ENCODE results near the gene PGM2. TPM values are rescaled to one million over a fixed set of nuclear protein-coding genes. Genes with fewer than 3 reads are reported as not detected.

Gene PGM2
- total RNA-seq, 2 experiments from 2014 or later: 67.4 to 108 TPM

- Histone ChIP-seq H4K20me1 (ENCODE audit: insufficient read depth, low read length) (no peaks in the 10 kb centered on the region), H3K27ac (ENCODE audit: low read depth, low read length, poor library complexity, severe bottlenecking) (no peak overlapping the region), H3K79me2 (ENCODE audit: insufficient read depth, low read depth, low read length) (peaks cover 31% of the 10 kb centered on the region; the same call in 1 of the 2 replicates), H3K4me2 (ENCODE audit: low read length) (no peak overlapping the region), H3K4me3 (ENCODE audit: low read depth, low read length, poor library complexity, severe bottlenecking) (no peak overlapping the region), H3K9me2 (ENCODE audit: insufficient read depth, low read length) (no peaks in the 10 kb centered on the region), H2AFZ (ENCODE audit: low read length) (no peak overlapping the region), H3K36me3 (ENCODE audit: insufficient read depth, low read length) (peaks cover 16% of the 10 kb centered on the region), H3K9me3 (ENCODE audit: low read length) (no peaks in the 10 kb centered on the region), H3K4me1 (ENCODE audit: insufficient read depth, low read length, poor library complexity, severe bottlenecking) (peaks cover 18% of the 10 kb centered on the region)
- ChIA-PET CTCF (ENCODE audit: unreplicated experiment) (interaction anchor here (1.0 kb wide), 1 partner anchor 45 kb away, joined by 7 read pairs; no protein-coding TSS in a partner anchor), POLR2A (interaction anchor here (0.7 to 3.1 kb wide), 10 partner anchors 8 to 97 kb away, joined by 3 to 13 read pairs (median 3); no protein-coding TSS in a partner anchor)
- BruUV-seq (replicated peaks): no TSS peak
- TF ChIP-seq CTCF (conservative IDR thresholded peaks at IDR 0.05; ENCODE audit: low read length) (no peak), EZH2phosphoT487 (IDR thresholded peaks at IDR 0.05; ENCODE audit: borderline replicate concordance, low read depth, low read length) (no peak)
- intact Hi-C loops (cut with micrococcal nuclease; ENCODE audit: unreplicated experiment): loop anchor here (1.0 kb wide), 1 partner anchor 25 kb away; no protein-coding TSS in a partner anchor
- DNase-seq (ENCODE audit: low spot score): no peak
Observed at GRCh38 chr4:37896206-37896860, 69.8 kb downstream of the PGM2 start.

- Histone ChIP-seq H3K9me3 (ENCODE audit: low read length) (no peaks in the 10 kb centered on the region), H3K27ac (ENCODE audit: low read depth, low read length, poor library complexity, severe bottlenecking) (no peak overlapping the region), H3K4me1 (ENCODE audit: insufficient read depth, low read length, poor library complexity, severe bottlenecking) (no peaks in the 10 kb centered on the region), H2AFZ (ENCODE audit: low read length) (no peak overlapping the region), H3K36me3 (ENCODE audit: insufficient read depth, low read length) (peaks cover 45% of the 10 kb centered on the region), H3K4me3 (ENCODE audit: low read depth, low read length, poor library complexity, severe bottlenecking) (no peak overlapping the region), H3K79me2 (ENCODE audit: insufficient read depth, low read depth, low read length) (0 out of 2 replicates have a peak, but pooled peaks cover 5% of the 10 kb centered on the region), H3K4me2 (ENCODE audit: low read length) (no peak overlapping the region), H3K9me2 (ENCODE audit: insufficient read depth, low read length) (no peaks in the 10 kb centered on the region), H4K20me1 (ENCODE audit: insufficient read depth, low read length) (no peaks in the 10 kb centered on the region)
- ChIA-PET CTCF (ENCODE audit: unreplicated experiment) (no interaction called here), POLR2A (interaction anchor here (0.7 kb wide), 1 partner anchor 764 kb away, joined by 3 read pairs; no protein-coding TSS in a partner anchor)
- TF ChIP-seq CTCF (conservative IDR thresholded peaks at IDR 0.05; ENCODE audit: low read length) (no peak), EZH2phosphoT487 (IDR thresholded peaks at IDR 0.05; ENCODE audit: borderline replicate concordance, low read depth, low read length) (no peak)
- BruUV-seq (replicated peaks): no TSS peak
- DNase-seq (ENCODE audit: low spot score): no peak
- intact Hi-C loops (cut with micrococcal nuclease; ENCODE audit: unreplicated experiment): no loop called here
Observed at GRCh38 chr4:37902212-37902611, 75.7 kb downstream of the PGM2 start.

Measured in OCI-LY7 (cell line).